ENCODE results near the gene TEX53.
A peak's percentile ranks its signal among the peaks of the same experiment; 100 is the strongest.

Gene TEX53

GRCh38 chr9:114611516-114612271 lies 45.9 kb downstream of the TEX53 start:
- Histone ChIP-seq H3K27me3 (ENCODE audit: insufficient read depth, low read depth) (no peaks in the 10 kb centered on the region), H3K9ac (peak overlapping the region; percentile 96), H2AFZ (ENCODE audit: low read depth) (peak overlapping the region; percentile 69; the same call in 1 of the 2 replicates), H4K20me1 (ENCODE audit: insufficient read depth) (no peaks in the 10 kb centered on the region), H3K79me2 (ENCODE audit: insufficient read depth, low read depth) (peaks cover 72% of the 10 kb centered on the region), H3K4me1 (ENCODE audit: low read depth, poor library complexity, severe bottlenecking) (peaks cover 86% of the 10 kb centered on the region), H3K4me3 (IDR thresholded peaks at IDR 0.05; ENCODE audit: insufficient read depth, low read depth, low read length) (no peak overlapping the region), H3K4me2 (peak overlapping the region; percentile 91), H3K27ac (peak overlapping the region; percentile 95), H3K36me3 (ENCODE audit: insufficient read depth) (no peaks in the 10 kb centered on the region)
- TF ChIP-seq, protein P1, sequence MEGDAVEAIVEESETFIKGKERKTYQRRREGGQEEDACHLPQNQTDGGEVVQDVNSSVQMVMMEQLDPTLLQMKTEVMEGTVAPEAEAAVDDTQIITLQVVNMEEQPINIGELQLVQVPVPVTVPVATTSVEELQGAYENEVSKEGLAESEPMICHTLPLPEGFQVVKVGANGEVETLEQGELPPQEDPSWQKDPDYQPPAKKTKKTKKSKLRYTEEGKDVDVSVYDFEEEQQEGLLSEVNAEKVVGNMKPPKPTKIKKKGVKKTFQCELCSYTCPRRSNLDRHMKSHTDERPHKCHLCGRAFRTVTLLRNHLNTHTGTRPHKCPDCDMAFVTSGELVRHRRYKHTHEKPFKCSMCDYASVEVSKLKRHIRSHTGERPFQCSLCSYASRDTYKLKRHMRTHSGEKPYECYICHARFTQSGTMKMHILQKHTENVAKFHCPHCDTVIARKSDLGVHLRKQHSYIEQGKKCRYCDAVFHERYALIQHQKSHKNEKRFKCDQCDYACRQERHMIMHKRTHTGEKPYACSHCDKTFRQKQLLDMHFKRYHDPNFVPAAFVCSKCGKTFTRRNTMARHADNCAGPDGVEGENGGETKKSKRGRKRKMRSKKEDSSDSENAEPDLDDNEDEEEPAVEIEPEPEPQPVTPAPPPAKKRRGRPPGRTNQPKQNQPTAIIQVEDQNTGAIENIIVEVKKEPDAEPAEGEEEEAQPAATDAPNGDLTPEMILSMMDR (conservative IDR thresholded peaks at IDR 0.05; ENCODE audit: low read depth, low read length) = no peak

DNA sequence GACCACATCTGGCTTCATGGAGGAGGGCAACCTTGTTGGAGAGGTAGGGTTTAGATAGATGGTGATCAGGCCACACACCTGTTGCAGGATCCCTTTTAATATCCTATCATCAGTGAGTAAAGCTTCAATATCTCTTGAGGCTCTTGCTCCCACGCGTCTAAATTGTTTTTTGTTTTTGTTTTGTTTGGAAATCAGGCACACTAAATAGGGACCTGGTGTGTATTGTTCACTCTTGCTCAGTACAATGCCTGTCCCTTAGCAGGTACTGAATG lies 49.1 kb downstream of the TEX53 start:
- no peaks in the 10 kb centered on the region for H3K36me3 ChIP-seq (ENCODE audit: insufficient read depth)
- H3K9ac ChIP-seq = no peak overlapping the region
- H4K20me1 ChIP-seq (ENCODE audit: insufficient read depth) = no peaks in the 10 kb centered on the region
- H3K79me2 ChIP-seq (ENCODE audit: insufficient read depth, low read depth) = peaks cover 39% of the 10 kb centered on the region
- TF ChIP-seq, protein P1 (conservative IDR thresholded peaks at IDR 0.05; ENCODE audit: low read depth, low read length) = no peak
- no peak overlapping the region for H3K4me3 ChIP-seq (IDR thresholded peaks at IDR 0.05; ENCODE audit: insufficient read depth, low read depth, low read length)
- H3K27me3 ChIP-seq (ENCODE audit: insufficient read depth, low read depth) = no peaks in the 10 kb centered on the region
- no peak overlapping the region for H3K27ac ChIP-seq
- no peak overlapping the region; the same call in 1 of the 2 replicates for H3K4me2 ChIP-seq
- H3K4me1 ChIP-seq (ENCODE audit: low read depth, poor library complexity, severe bottlenecking) = peaks cover 62% of the 10 kb centered on the region
- no peak overlapping the region for H2AFZ ChIP-seq (ENCODE audit: low read depth)

- H3K9ac ChIP-seq = no peak overlapping the region
- H4K20me1 ChIP-seq (ENCODE audit: insufficient read depth) = no peaks in the 10 kb centered on the region
- no peaks in the 10 kb centered on the region for H3K27me3 ChIP-seq (ENCODE audit: insufficient read depth, low read depth)
- peak overlapping the region; percentile 8; the same call in 1 of the 2 replicates for H3K27ac ChIP-seq
- peaks cover 34% of the 10 kb centered on the region for H3K79me2 ChIP-seq (ENCODE audit: insufficient read depth, low read depth)
- H3K36me3 ChIP-seq (ENCODE audit: insufficient read depth) = no peaks in the 10 kb centered on the region
- no peak overlapping the region for H3K4me3 ChIP-seq (IDR thresholded peaks at IDR 0.05; ENCODE audit: insufficient read depth, low read depth, low read length)
- peaks cover 62% of the 10 kb centered on the region for H3K4me1 ChIP-seq (ENCODE audit: low read depth, poor library complexity, severe bottlenecking)
- peak overlapping the region; percentile 33; the same call in 1 of the 2 replicates for H3K4me2 ChIP-seq
- no peak overlapping the region for H2AFZ ChIP-seq (ENCODE audit: low read depth)
- TF ChIP-seq, protein P1 (conservative IDR thresholded peaks at IDR 0.05; ENCODE audit: low read depth, low read length) = no peak
Observed at GRCh38 chr9:114607671-114608524, 49.7 kb downstream of the TEX53 start.

DNA sequence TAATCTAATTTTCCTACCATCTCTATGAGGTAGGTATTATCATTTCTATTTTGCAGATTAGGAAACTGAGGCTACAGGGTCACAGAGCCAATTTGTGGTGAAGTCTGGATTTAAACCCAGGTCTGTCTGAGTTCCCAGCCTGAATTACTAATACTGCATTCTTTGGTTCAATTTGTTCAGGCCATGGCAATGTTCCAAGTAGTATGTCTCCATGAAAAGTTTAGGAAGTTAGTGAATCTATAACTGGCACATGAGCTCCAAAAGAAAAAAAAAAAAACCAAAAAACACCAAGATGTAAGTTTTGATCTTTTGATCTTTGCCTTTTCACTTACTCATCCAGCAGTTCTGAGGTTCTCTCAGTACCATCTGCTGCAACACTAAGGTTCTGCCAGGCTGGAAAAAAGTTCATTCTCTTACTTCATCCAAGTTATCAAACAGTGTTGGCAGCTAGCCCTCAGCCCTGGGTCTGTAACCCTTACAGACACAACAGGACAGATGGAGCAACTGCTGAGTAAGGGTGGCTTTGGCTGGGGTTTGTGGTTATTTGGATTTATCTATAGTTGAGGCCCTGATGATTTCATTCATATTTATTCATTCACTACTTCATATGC lies 50.9 kb downstream of the TEX53 start:
- H4K20me1 ChIP-seq (ENCODE audit: insufficient read depth) = no peaks in the 10 kb centered on the region
- no peaks in the 10 kb centered on the region for H3K36me3 ChIP-seq (ENCODE audit: insufficient read depth)
- no peak overlapping the region for H3K9ac ChIP-seq
- no peak overlapping the region for H3K4me3 ChIP-seq (IDR thresholded peaks at IDR 0.05; ENCODE audit: insufficient read depth, low read depth, low read length)
- H3K27me3 ChIP-seq (ENCODE audit: insufficient read depth, low read depth) = no peaks in the 10 kb centered on the region
- peak overlapping the region; percentile 33; the same call in 1 of the 2 replicates for H3K4me2 ChIP-seq
- H3K4me1 ChIP-seq (ENCODE audit: low read depth, poor library complexity, severe bottlenecking) = peaks cover 58% of the 10 kb centered on the region
- H2AFZ ChIP-seq (ENCODE audit: low read depth) = no peak overlapping the region
- H3K27ac ChIP-seq = no peak overlapping the region; the same call in 1 of the 2 replicates
- TF ChIP-seq, protein P1 (conservative IDR thresholded peaks at IDR 0.05; ENCODE audit: low read depth, low read length) = no peak
- peaks cover 22% of the 10 kb centered on the region for H3K79me2 ChIP-seq (ENCODE audit: insufficient read depth, low read depth)
